Cortex of kidney (tissue), 1 donor: ENCODE measurements around the gene ZFC3H1.

Experiments
- DNase-seq: peaks from one replicate; lab custom pipeline; 2025; lab: John Stamatoyannopoulos, UW

Gene ZFC3H1

DNA sequence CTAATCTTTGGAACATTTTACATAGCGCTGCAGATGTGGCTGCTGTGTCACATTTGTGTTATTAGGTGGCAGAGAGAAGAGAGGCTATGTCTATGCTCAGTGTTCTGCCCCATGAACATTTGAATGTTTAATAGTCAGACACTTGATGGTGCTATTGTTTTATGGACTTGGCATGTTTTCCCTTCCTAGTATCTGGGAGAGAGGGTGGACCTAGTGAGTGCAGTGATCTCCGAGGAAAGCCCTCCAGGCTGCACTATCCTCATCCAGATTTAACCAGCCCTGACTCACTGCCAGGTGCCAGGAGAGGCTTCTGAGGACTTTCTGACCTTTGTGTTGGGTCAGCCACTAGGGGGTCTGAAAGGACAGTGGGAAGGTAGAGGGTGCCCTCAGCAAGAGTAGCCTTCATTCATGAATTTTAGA, 24.3 kb downstream of the ZFC3H1 start:
- DNase-seq: no peak

DNA sequence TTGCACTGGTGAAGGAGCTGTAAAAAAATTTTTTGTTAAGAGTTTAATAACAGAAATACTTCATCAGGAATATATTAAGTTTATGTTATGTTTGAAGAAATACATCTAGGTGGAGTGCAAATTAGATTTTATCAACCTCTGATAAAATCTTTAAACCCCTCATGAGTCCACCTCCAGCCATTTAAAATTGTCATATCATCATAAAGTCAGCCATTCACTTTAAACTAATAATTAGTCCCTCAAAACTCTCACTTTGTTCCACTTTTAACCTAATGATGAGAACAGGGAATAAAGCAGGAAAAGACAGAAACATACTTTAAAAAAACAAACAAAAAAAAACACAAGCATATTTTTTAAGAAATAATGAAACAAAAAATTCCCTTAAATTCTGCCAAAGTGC, 25.1 kb downstream of the ZFC3H1 start:
- no peak for DNase-seq

- no peak for DNase-seq
These were observed 26.9 kb downstream of the ZFC3H1 start for GRCh38 chr12:71636704-71637115.

DNA sequence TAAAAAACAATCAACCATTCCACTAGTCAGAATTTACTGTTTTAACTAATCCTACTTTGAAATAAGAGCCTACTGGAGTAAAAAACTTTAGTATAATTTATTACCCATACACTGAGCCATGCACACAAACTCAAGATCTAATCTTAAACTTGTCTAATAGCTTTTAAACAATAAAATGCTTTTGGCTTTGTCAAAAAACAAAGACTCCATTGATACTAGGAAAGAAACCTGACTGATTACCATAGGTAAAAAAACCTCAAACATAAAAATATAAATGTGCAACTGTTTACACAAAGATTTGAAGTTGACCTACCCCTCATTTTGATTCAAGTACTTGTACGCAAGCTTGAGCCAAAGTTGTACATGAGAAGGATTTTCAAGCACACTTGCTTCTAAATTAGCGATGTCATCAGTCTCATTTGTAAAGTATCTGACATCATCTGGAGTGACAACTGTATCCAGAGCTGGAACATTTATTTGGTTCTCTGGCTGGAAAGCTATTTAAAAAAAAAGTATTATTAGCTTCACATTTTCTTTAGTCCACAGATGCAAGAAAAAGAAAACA, 36.1 kb downstream of the ZFC3H1 start:
- DNase-seq: no peak

- DNase-seq: no peak
These were observed 36.9 kb downstream of the ZFC3H1 start for GRCh38 chr12:71626768-71627167.

DNA sequence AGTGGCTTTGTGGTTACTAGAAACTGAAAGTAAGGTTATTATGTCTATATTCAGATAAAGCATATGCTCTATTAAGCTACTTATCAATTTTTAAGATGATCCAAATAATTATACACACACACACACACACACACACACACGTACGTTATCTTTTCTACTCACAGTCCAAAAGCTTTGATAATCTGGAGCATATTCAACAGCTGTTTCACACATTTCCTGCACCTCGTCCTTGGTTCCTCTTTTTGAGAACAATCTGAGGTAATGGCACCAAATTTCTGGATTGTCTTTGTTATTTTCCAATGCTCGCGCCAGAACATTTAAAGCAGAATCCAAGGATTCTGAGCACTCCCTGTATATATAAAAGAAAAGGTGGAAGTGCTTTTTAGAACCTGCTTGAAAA, 37.5 kb downstream of the ZFC3H1 start:
- DNase-seq: no peak

DNA sequence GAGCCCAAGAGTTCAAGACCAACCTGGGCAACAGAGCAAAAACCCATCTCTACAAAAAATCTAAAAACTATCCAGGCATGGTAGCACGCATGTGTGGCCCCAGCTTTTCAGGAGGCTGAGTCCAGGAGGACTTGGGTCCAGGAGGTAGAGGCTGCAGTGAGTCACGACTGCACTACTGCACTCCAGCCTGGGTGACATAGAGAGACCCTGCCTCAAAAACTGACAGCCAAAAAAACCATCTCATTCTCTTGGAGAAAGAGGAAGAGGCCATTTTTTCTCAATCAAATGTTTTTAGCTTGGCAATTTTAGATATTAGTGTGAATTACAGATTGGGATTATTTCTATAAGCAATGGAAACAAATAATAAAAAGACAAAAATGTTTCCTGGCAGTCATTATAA, 38.2 kb downstream of the ZFC3H1 start:
- DNase-seq: no peak

- no peak for DNase-seq
These were observed 41.7 kb downstream of the ZFC3H1 start for GRCh38 chr12:71621938-71622337.

DNA sequence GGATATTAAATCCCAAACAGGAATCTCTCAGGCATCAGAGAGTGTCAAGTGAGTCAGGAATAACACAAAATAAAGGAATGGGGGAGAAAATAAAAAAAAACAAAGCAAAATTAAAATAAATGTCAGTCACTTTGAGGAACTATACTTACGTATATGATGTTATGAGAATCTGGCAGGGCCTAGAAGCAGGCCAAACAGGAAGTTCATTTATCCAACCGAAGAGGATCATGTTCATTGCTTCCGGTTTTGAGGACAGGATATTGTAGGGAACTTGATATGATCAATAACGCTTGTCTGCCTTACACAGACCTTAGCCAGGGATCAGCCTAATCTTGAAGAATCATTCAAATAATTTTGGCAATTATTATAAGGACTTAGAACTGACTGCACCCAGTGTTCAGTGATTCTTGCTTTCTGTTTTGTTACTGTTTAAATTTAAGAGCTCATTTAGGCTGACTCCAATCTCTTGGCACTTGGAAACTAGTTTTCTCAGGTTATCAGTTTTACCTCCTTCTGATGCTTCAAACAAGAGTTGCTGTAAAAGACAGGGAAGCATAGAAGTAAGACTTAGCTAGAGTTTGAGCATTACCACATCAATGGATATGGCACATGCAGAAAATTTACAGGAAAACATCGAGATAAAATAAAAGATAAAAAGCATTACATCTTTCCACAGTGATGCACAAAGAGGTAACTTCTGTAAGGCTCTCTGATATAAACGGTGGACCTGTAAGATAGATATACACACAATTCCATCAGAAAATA, 53.4 kb downstream of the ZFC3H1 start:
- DNase-seq: no peak

GRCh38 chr12:71607494-71608330, 55.9 kb downstream of the ZFC3H1 start:
- no peak for DNase-seq

DNA sequence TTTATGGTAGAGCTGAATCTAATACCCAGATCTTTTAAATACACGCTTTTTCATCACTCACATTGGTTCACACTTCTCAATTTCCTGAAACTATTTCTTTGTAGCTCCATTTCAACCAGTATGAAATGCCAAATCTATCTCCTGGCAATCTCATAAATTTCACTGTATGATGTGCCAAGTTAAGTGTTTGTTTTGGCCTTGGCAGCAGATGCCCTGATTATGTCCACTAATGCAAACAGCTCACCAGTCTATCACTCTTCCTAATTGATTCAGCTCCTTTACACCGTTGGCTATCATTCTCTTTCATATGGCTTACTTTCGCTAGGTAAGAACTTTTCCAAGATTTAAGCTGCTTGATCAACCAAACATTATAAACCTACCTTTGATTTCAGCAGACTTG, 58.6 kb downstream of the ZFC3H1 start:
- DNase-seq: no peak

- no peak for DNase-seq
These were observed 60.7 kb downstream of the ZFC3H1 start for GRCh38 chr12:71602761-71603577.

DNA sequence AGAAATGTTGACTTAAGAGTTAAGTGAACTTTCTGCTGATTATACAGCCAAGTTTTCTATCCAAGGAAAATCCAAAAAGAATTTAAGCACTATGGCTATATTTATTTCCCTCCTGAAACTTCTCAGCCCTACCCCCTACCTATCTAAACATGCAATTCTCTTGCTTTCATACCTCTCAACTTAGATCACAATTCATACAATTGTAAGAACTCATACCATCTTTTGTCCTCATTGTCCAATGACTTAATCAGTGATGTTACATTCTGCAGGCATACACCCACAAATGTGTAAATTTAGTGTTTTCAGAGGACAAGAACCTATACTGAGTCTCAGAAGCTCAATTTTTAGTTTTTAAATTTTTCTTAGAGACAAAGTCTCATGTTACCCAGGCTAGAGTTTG, 62.1 kb downstream of the ZFC3H1 start:
- DNase-seq: no peak

GRCh38 chr12:71599210-71599609, 64.4 kb downstream of the ZFC3H1 start:
- no peak for DNase-seq

- DNase-seq: no peak
These were observed 69.3 kb downstream of the ZFC3H1 start for GRCh38 chr12:71594214-71594948.

DNA sequence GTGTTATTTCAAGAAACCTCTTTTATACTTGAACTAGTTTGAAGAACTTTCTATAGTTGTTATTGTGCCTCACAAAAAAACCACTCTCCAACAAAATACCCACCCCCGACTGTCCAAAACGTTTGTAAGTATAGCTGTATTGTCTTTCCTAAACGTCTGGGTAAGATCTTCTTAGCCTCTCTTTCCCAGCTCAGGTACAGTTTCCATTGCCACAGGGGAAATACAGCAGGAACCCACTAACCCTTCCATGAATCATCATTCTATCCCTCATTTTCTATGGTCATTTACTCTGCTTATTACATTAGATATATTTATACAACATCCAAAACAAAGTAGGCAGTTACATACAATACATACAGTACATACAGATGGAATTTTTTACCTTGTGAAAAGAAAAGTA, 70.8 kb downstream of the ZFC3H1 start:
- no peak for DNase-seq

DNA sequence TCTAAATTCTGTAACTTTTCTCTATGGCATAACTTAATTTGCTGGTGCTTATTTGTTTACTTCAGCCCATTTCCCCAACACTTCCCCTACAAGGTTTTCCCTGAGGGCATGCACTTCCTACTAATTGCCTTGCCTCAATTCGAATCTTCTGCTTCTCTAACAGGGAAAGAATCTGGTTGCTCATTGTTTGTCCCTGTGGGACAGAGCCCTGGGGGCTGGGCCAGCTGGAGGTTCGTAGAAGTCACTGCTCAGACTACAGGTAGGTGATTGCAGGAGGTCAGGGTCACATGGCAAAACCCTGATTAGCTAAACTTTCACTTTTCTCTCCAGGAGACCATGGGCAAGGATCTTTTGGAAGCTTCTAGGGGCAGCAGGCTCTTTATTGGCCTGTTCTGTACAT, 72.0 kb downstream of the ZFC3H1 start:
- no peak for DNase-seq

DNA sequence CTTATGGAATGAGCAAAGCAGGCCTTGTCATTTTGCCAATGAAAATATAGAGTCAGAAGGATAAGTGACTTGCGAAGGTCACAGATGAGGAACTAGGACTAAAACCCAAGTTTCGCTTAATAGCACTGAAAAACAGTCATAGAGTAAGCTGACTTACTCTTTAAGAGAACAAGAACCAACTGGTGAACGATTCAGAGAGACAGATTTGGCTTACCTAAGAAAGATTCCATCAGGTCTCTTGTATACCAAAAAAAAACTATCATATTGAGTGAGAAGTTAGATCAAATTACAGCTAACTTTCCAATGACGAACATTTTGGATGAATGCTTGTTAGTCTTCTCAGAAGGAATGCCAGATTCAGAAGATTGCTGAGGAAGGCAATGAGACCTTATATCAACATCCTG, 74.2 kb downstream of the ZFC3H1 start:
- no peak for DNase-seq

- no peak for DNase-seq
These were observed 76.6 kb downstream of the ZFC3H1 start for GRCh38 chr12:71587012-71587411.

- DNase-seq: no peak
These were observed 78.4 kb downstream of the ZFC3H1 start for GRCh38 chr12:71585218-71585617.

- no peak for DNase-seq
These were observed 79.3 kb downstream of the ZFC3H1 start for GRCh38 chr12:71584356-71584755.
